Measurements from ENCODE around the gene ROCK2.

DNA sequence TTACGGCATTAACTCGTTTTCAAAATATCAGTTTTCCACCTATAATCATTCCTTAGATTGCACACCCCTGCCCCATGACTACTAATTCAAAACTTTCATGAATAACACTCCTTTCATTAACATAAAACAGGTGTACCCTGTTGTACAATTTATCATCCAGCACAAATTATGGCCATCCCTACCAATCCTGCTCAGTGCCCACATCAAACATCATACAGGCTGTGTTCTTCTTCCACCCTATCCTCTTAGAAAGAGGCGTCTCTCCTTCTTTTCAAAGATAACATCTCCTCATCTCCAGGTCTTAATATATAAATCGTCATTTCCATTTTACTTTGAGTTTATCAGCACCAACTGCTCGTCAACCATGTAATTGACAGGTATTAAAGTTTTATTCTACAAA lies 121.6 kb downstream of the ROCK2 start:
- TF ChIP-seq, protein P1, sequence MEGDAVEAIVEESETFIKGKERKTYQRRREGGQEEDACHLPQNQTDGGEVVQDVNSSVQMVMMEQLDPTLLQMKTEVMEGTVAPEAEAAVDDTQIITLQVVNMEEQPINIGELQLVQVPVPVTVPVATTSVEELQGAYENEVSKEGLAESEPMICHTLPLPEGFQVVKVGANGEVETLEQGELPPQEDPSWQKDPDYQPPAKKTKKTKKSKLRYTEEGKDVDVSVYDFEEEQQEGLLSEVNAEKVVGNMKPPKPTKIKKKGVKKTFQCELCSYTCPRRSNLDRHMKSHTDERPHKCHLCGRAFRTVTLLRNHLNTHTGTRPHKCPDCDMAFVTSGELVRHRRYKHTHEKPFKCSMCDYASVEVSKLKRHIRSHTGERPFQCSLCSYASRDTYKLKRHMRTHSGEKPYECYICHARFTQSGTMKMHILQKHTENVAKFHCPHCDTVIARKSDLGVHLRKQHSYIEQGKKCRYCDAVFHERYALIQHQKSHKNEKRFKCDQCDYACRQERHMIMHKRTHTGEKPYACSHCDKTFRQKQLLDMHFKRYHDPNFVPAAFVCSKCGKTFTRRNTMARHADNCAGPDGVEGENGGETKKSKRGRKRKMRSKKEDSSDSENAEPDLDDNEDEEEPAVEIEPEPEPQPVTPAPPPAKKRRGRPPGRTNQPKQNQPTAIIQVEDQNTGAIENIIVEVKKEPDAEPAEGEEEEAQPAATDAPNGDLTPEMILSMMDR (IDR thresholded peaks at IDR 0.05), result no peak
- TF ChIP-seq ZFX (IDR thresholded peaks at IDR 0.05; ENCODE audit: borderline replicate concordance), result no peak
